Fibroblast of lung (primary cell): Measurements from ENCODE around the gene PXDN.

ENCODE experiments used
- CTCF ChIP-seq, 2 donors: IDR thresholded peaks in 1 of 2; conservative IDR thresholded peaks in 1 of 2; 1 replicate in 1 of 2; 2 replicates in 1 of 2; pipeline ENCODE4 v1.5.1; 2011 to 2012; ENCODE audit warnings: low read length in 2 of 2, control low read depth in 1 of 2, inconsistent platforms in 1 of 2, low read depth in 1 of 2, mild to moderate bottlenecking in 1 of 2
- EZH2 ChIP-seq: IDR thresholded peaks from 2 replicates; pipeline ENCODE4 v1.5.1; 2012; ENCODE audit warnings: low read length, control low read depth, mild to moderate bottlenecking; ENCODE audit errors: missing control alignments

- TF ChIP-seq CTCF (conservative IDR thresholded peaks at IDR 0.05 in 1 of 2, IDR thresholded peaks at IDR 0.05 in 1 of 2; ENCODE audit: low read depth in 1 of 2, low read length in 2 of 2) (no peak), EZH2 (no peak)
Measured at GRCh38 chr2:1674766-1675397, 69.4 kb downstream of the PXDN start.
